Measurements from ENCODE around the gene UMPS. TPM values are rescaled to one million over a fixed set of nuclear protein-coding genes. Genes with fewer than 3 reads are reported as not detected.

UMPS gene
- total and polyA plus RNA-seq, 2 of the 4 experiments (the other 2 are of a cell fraction), result 18.7 to 26.7 TPM

- dilution Hi-C loops (cut with HindIII; ENCODE audit: low sequenced_read_pairs, unreplicated experiment) (no loop called here), in situ Hi-C loops (cut with MboI; ENCODE audit: low sequenced_read_pairs) (no loop called here), intact Hi-C loops (cut with micrococcal nuclease) (no loop called here)
- H3K36me3 ChIP-seq (ENCODE audit: control insufficient read depth, insufficient read depth, low read length), result peaks cover 9% of the 10 kb centered on the region
- H3K79me1 ChIP-seq (ENCODE audit: low read depth in 1 of 2, low read length in 2 of 2), result peaks cover 7 to 85% of the 10 kb centered on the region in 2 experiments
- H2BK20ac ChIP-seq (ENCODE audit: low read depth, low read length), result no peak overlapping the region
- no peak overlapping the region for H2BK120ac ChIP-seq (ENCODE audit: low read depth, low read length)
- no peaks in the 10 kb centered on the region for H3K27me3 ChIP-seq (ENCODE audit: control insufficient read depth, insufficient read depth, low read length)
- no peaks in the 10 kb centered on the region for H3K9me3 ChIP-seq (ENCODE audit: control insufficient read depth, insufficient read depth, low read length)
- ATAC-seq (ENCODE audit: low read depth), result no peak
- no peak overlapping the region for H4K91ac ChIP-seq (ENCODE audit: insufficient read depth, low read depth, low read length)
- no peak overlapping the region for H3K9ac ChIP-seq (ENCODE audit: low read depth, low read length)
- no TSS peak for BruUV-seq (replicated peaks)
- H3K4me1 ChIP-seq (ENCODE audit: control insufficient read depth, insufficient read depth, low read length), result peaks cover 39% of the 10 kb centered on the region
- H3K4me3 ChIP-seq (ENCODE audit: insufficient read depth, low read depth, low read length), result no peak overlapping the region
- no peak overlapping the region for H3K4ac ChIP-seq (ENCODE audit: low read depth, low read length)
- no peak for TF ChIP-seq ELK1 (IDR thresholded peaks at IDR 0.05; ENCODE audit: borderline replicate concordance, low read depth, low read length)
- TF ChIP-seq RCOR1 (IDR thresholded peaks at IDR 0.05; ENCODE audit: insufficient replicate concordance, low read length), result no peak
- TF ChIP-seq USF2 (IDR thresholded peaks at IDR 0.05; ENCODE audit: low read depth, low read length), result no peak
- TF ChIP-seq NFE2L2 (IDR thresholded peaks at IDR 0.05; ENCODE audit: low read depth, low read length), result no peak
- no peak for TF ChIP-seq FOS (IDR thresholded peaks at IDR 0.05; ENCODE audit: low read depth, low read length)
- TF ChIP-seq MXI1 (IDR thresholded peaks at IDR 0.05; ENCODE audit: borderline replicate concordance, low read depth, low read length), result no peak
- no peak for TF ChIP-seq SMC3 (IDR thresholded peaks at IDR 0.05; ENCODE audit: low read depth, low read length)
- TF ChIP-seq CEBPB (IDR thresholded peaks at IDR 0.05; ENCODE audit: low read depth, low read length), result no peak
- H2BK5ac ChIP-seq (ENCODE audit: low read depth, low read length, poor library complexity, severe bottlenecking), result no peak overlapping the region
- H3K14ac ChIP-seq (replicated peaks; ENCODE audit: low read depth, low read length), result no peak overlapping the region
- H3K23ac ChIP-seq (ENCODE audit: low read depth, low read length), result no peak overlapping the region
- no peak overlapping the region for H2AK9ac ChIP-seq (replicated peaks; ENCODE audit: low read depth, low read length, poor library complexity)
- H3K9me1 ChIP-seq (ENCODE audit: insufficient read depth, low read length), result peaks cover 57% of the 10 kb centered on the region
- CTCF ChIA-PET, result no interaction called here
- H4K5ac ChIP-seq (ENCODE audit: low read depth, low read length), result no peak overlapping the region
- no peak overlapping the region for H3K27ac ChIP-seq (ENCODE audit: insufficient read depth, low read length)
- no peak overlapping the region for H4K8ac ChIP-seq (ENCODE audit: low read depth in 2 of 2, low read length in 2 of 2)
- 100% methylated on average over 2 of the region's 5 CpGs; no CpG with 5 or more reads in 1 of the 2 experiments for WGBS, 2 experiments (ENCODE audit: extremely low coverage in 2 of 2, insufficient read length in 1 of 2)
- DNase-seq, result no peak
- H4K20me1 ChIP-seq (ENCODE audit: insufficient read depth, low read length), result peaks cover 9% of the 10 kb centered on the region
- H2BK15ac ChIP-seq (ENCODE audit: low read depth, low read length), result no peak overlapping the region
- no peak overlapping the region for H3K18ac ChIP-seq (ENCODE audit: low read depth, low read length)
- no peak overlapping the region for H3K56ac ChIP-seq (ENCODE audit: extremely low read depth, insufficient read depth, low read length)
- POLR2A ChIA-PET (ENCODE audit: unreplicated experiment), result no interaction called here
- no peak overlapping the region for H3K4me2 ChIP-seq (ENCODE audit: low read depth, low read length)
- no peak overlapping the region for H2AFZ ChIP-seq (replicated peaks; ENCODE audit: low read length, poor library complexity)
- H2AK5ac ChIP-seq (ENCODE audit: low read depth, low read length), result no peak overlapping the region
Observed at GRCh38 chr3:124776856-124777255, 46.6 kb downstream of the UMPS start.
